HepG2 (cell line): Measurements from ENCODE around the gene KPNA4.

Experiments used
- ATF4 ChIP-seq, 2 experiments: fragments of 450-650 bp in 1 of 2; sonication (generic) in 1 of 2; formaldehyde crosslinking; IDR thresholded peaks; 2 replicates each; pipeline versions ENCODE4 v1.5.0 to v1.8.0; 2020 to 2022; ENCODE audit warnings: mild to moderate bottlenecking in 1 of 2, missing genetic modification reagents in 1 of 2
- CTCF ChIP-seq: sonication (generic); formaldehyde crosslinking; IDR thresholded peaks from 2 replicates; pipeline ENCODE4 v1.5.0; 2020; ENCODE audit warnings: mild to moderate bottlenecking, missing genetic modification reagents, moderate library complexity
- EZH2 ChIP-seq: conservative IDR thresholded peaks from 2 replicates; pipeline ENCODE4 v1.6.1; 2012; ENCODE audit warnings: mild to moderate bottlenecking, low read depth, low read length, moderate library complexity
- FOXM1 ChIP-seq: sonication (generic); formaldehyde crosslinking; IDR thresholded peaks from 2 replicates; pipeline ENCODE4 v1.5.0; 2020; ENCODE audit warnings: missing genetic modification reagents
- HNRNPL ChIP-seq: fragments of 200-400 bp; formaldehyde crosslinking; IDR thresholded peaks from 2 replicates; pipeline ENCODE4 v1.6.1; 2017; ENCODE audit warnings: mild to moderate bottlenecking, low read depth, low read length
- POLR2A ChIP-seq, 2 experiments: IDR thresholded peaks; 2 replicates each; pipeline ENCODE4 v1.6.1; 2011; ENCODE audit warnings: low read depth in 2 of 2, low read length in 2 of 2, mild to moderate bottlenecking in 1 of 2, moderate library complexity in 1 of 2; ENCODE audit not compliant: insufficient read depth in 1 of 2
- RXRA ChIP-seq: sonication (generic); formaldehyde crosslinking; IDR thresholded peaks from 2 replicates; pipeline ENCODE4 v1.5.1; 2020; ENCODE audit warnings: missing genetic modification reagents
- TAF1 ChIP-seq: sonication (generic); formaldehyde crosslinking; IDR thresholded peaks from 2 replicates; pipeline ENCODE4 v1.4.0; 2020; ENCODE audit warnings: missing genetic modification reagents
- U2AF1 ChIP-seq: fragments of 200-400 bp; formaldehyde crosslinking; optimal IDR thresholded peaks from 2 replicates; pipeline ENCODE3; 2017; ENCODE audit warnings: mild to moderate bottlenecking, low read depth, low read length
- YY1 ChIP-seq: IDR thresholded peaks from 2 replicates; pipeline ENCODE4 v1.6.1; 2011; ENCODE audit warnings: low read length, low read depth, moderate library complexity, mild to moderate bottlenecking; ENCODE audit not compliant: insufficient read depth, insufficient replicate concordance
- ZMYM2 ChIP-seq: sonication (generic); formaldehyde crosslinking; IDR thresholded peaks from 2 replicates; pipeline ENCODE4 v1.8.0; 2022; ENCODE audit warnings: mild to moderate bottlenecking, missing genetic modification reagents
- ZNF160 ChIP-seq: sonication (generic); formaldehyde crosslinking; IDR thresholded peaks from 2 replicates; pipeline ENCODE4 v1.8.0; 2022; ENCODE audit warnings: mild to moderate bottlenecking, inconsistent platforms, missing genetic modification reagents
- ZSCAN31 ChIP-seq: sonication (generic); formaldehyde crosslinking; IDR thresholded peaks from 2 replicates; pipeline ENCODE4 v1.5.0; 2020; ENCODE audit warnings: low read depth, mild to moderate bottlenecking, missing genetic modification reagents

GRCh38 chr3:160612386-160613075 is 47.2 kb upstream of the KPNA4 start:
- no peak for TF ChIP-seq U2AF1
- no peak for TF ChIP-seq ATF4 (CRISPR knock-in tag; IDR thresholded peaks at IDR 0.05)
- no peak for TF ChIP-seq RXRA (CRISPR knock-in tag)
- no peak for TF ChIP-seq ZMYM2
- no peak for TF ChIP-seq EZH2
- TF ChIP-seq ZSCAN31 (CRISPR knock-in tag) = no peak
- no peak for TF ChIP-seq POLR2A (IDR thresholded peaks at IDR 0.05; ENCODE audit: insufficient read depth in 1 of 2, low read depth in 2 of 2, low read length in 2 of 2)
- TF ChIP-seq FOXM1 (CRISPR knock-in tag) = no peak
- no peak for TF ChIP-seq CTCF (CRISPR knock-in tag)
- no peak for TF ChIP-seq YY1
- TF ChIP-seq HNRNPL = no peak
- no peak for TF ChIP-seq TAF1 (CRISPR knock-in tag)
- TF ChIP-seq ZNF160 (CRISPR knock-in tag) = no peak
